ENCODE data around the gene DOCK8.
A peak's percentile ranks its signal among the peaks of the same experiment; 100 is the strongest.
"Not testable (repeated sequence)": the region's sequence is repeated elsewhere in the genome, so short reads cannot be mapped to it uniquely, and the experiment has no call there.

Gene DOCK8

DNA sequence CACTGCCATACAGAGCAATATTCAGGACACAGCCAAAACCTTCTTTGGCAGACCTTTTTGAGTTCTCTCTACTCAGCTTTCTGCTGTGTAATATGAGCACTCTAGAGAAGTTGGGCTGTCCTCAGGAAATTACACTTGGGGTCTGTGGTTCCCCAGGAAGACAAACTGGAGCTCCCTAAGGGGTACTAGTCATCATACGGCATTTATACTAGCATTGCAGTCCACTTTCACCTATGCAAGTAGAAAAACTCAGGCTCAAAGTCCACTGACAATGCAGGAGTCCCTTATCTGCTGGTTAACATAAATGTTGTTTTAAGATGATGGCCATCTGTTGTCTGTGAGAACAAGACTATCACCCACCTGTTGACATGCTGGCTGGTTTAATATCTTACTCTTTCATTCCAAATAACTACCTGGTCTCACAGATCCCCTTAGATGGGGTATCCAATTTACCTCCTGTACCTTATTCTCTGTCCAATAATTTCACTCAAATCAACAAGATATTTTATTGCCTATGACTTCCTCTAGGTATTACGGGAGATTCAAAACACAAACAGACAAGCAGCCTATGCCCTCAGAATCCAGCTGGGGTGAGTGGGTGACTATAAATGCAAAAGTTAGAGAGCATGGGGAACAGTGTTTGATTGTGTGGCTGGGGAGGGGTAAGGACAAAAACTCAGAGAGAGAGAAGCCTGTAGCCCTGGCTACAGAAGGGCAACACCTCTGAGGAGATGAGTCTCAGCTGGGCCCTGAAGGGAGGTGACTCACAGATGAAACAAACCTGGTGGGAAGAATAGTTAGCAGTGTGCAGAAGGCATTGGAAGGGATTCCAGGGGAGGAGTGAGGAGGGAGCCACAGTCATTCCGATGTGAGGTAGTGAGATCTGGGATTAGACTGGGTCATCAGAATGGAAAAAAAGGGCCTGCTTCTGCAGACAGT, 10.2 kb downstream of the DOCK8 start:
- no peak for DNase-seq (ENCODE audit: low spot score)

DNA sequence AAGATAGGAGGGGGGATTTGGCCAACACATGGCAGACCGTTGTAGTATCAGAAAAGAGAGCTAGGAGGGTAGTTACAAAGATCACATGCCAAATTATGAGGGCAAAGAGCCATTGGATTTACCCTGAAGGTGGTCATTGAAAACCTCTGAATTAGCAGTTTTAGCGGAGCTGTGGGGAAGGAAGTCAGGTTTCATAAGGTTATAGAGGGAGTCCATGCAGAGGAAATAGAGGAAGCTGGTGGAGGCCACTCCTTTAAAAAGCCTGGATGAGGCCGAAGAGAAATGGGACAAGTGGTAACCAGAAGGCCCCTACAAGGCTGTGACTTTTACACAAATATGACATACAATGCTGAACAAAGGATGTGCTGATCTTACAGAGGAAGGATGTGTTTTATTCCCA, 13.2 kb downstream of the DOCK8 start:
- DNase-seq (ENCODE audit: low spot score): no peak

DNA sequence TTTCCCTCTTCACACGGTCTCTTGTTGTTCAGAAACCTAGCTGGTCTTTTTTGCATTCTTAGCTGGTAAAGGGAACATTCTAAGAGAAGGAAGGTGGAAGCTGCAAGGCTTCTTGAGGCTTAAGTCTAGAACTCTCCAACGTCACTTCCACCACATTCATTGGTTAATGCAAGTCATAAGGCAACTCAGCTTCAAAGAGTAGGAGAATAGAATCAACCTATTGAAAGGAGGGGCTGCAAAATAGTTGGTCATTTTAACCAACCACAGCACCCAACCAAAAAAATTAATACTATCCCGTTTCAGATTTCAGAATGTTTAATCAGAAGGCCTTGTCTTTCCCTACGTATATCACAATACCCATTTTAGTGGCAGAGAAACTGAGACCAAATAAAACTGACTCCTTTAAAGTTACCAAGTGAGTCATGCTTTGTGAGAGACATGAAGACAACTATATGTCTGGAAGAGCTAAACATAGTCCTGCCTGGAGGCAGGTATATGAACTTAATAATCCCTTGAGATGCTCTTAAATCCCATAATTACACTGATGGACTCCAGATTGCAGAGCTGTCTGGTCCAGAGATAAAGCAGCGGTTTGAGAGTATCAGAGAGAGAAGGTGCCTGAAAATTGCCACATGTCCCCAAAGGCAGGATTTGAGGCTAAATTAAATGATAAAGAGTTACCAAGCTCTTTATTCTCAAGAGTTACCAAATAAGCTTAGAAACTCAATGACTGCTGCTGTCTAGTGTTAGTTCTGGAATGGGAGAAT, 14.4 kb downstream of the DOCK8 start:
- DNase-seq (ENCODE audit: low spot score): no peak

DNA sequence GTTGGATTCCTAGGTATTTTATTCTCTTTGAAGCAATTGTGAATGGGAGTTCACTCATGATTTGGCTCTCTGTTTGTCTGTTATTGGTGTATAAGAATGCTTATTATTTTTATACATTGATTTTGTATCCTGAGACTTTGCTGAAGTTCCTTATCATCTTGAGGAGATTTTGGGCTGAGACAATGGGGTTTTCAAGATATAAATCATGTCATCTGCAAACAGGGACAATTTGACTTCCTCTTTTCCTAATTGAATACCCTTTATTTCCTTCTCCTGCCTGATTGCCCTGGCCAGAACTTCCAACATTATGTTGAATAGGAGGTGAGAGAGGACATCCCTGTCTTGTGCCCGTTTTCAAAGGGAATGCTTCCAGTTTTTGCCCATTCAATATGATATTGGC, 17.0 kb downstream of the DOCK8 start:
- DNase-seq (ENCODE audit: low spot score): not testable (repeated sequence)

DNA sequence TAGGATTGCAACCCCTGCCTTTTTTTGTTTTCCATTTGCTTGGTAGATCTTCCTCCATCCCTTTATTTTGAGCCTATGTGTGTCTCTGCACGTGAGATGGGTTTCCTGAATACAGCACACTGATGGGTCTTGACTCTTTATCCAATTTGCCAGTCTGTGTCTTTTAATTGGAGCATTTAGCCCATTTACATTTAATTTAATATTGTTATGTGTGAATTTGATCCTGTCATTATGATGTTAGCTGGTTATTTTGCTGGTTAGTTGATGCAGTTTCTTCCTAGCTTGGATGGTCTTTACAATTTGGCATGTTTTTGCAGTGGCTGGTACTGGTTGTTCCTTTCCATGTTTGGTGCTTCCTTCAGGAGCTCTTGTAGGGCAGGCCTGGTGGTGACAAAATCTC, 19.0 kb downstream of the DOCK8 start:
- DNase-seq (ENCODE audit: low spot score): not testable (repeated sequence)

DNA sequence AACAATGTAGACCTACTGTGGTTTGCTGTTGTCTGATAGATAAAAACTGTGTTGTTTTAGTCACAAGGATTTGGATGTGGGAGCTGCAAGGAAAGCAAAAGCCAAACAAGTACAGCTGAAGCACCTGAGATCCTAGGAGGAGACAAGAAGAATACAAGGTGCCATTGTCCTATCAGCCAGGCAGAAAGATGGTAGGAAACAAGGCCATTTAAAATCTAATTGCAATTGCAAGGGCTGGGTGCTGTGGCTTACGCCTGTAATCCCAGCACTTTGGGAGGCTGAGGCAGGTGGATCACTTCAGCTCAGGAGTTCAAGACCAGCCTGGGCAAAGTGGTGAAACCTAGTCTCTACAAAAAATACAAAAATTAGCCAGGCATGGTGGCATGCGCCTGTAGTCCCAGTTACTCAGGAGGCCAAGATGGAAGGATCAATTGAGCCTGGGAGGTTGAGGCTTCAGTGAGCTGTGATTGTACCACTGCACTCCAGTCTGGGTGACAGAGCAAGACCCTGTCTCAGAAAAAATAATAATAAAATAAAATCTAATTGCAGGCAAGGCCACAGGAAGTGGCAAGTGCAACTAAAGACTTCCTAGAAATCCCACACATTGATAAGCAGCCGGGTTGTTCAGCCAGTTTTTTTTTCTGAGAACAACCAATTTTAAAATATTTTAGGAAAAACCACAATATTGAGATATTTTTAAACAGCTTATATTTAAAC, 22.6 kb downstream of the DOCK8 start:
- no peak for DNase-seq (ENCODE audit: low spot score)

DNA sequence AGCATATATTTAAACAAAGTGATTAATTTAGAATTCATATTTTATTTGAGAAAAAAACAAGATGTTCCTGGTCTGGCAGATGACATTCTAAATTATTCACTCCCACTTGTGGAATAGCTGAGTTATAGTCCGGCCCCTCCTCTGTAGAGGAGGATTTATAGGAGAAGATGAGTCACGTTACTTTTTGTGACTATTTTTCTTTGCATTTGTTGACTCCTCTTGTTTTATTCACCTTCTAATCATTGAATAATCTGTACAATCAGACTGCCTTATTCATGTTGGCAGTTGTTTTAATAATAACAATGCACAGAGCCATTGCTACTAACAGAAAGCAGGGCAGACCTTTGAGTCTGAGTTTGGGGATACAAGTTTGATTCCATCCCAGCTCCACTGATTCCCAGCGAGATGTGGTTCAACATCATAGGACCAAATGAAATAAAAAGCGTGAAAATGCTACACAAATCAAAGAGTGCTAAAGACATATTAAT, 23.2 kb downstream of the DOCK8 start:
- no peak for DNase-seq (ENCODE audit: low spot score)

DNA sequence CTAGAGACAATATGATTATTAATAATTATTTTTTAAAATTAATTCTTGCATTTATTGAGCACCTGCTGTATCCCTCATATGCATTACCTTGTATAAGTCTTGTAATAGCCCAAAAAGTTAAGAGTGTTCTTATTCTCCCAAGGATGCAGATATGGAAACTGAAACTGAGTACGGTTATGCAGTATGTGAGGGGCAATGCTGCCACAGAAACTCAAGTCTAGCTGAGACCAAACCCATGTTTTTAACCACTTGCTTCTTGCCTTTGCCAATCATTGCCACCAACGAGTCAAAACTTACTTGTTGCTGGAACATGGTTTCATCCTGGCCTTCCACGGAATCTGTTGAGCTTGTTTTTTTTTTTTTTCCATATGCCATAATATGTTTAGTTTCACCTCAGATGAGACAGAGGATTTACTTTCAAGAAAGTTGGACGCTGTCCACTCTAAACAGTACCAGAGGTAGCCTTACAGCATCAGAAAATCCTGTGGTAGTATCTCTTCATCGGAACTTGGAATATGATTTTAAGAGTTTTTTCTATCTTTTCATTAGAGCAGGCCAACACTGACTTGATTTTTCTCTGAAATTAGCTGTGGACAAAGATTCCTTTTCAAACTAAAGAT, 27.9 kb downstream of the DOCK8 start:
- DNase-seq (ENCODE audit: low spot score): no peak

DNA sequence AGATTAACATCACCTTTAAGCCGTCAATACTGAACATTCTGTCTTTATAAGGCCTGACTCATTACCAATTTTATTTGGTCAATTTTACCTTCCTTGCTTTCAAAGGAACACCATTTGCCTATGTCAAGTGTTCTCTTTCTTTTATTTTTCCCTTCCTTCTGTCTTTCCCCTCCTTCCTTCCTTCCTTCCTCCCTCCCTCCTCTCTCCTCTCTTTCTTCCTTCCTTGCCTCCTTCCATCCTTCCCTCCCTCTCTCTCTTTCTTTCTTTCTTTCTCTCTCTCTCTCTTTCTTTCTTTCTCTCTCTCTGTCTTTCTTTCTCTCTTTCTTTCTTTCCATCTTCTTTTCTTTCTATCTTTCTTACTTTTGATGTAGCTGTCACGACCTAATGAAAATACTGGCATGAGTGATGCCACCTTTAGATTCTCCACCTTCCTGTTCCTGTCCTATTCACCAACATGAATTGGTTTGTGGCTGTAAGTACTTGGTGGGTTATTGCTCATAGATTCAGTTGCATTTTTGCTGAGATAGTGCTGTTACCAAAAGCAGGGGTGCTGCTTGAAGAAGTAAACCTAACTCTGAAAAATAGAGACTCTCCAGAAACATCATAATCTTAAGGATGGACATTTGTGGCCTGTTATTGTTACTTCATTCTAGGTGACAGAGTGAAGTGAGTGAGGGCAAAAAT, 33.8 kb downstream of the DOCK8 start:
- no peak for DNase-seq (ENCODE audit: low spot score)

DNA sequence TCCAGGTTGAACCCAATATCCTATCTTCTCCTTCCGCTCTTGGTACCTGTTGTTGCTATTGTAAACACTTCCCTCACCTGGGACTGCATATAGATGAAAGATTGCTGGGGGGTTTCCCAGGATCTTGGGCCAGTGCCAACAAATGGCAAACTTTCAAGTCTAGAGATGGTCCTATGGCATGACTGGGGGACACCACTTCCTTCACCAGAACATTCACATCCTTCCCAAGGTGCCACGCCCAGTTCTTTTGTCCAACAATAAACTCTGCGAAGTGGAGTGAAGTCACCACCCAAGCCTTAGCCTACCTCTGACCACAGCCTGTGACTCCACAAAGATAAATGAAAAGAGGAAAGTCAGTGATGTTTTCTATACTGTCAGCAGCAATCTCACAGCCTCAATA, 34.4 kb downstream of the DOCK8 start:
- no peak for DNase-seq (ENCODE audit: low spot score)

DNA sequence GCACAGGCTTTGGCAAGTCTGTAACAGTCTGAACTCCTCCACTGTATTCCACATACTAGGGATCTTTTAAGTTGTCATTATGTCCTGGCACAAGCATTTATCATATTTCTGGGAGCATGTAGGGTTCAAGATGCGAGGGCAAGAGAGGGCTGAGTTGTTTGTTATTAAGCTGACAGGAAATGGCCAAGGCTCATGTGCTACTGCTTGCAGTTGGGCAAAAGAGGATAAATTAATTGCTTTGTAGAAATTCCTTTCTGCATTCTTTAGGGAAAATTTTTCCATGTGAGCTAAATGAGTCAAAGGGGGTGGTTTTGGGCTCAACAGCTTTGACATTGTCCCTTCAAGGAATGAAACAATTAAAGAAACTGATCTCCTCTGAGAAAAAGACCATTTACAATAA, 35.4 kb downstream of the DOCK8 start:
- no peak for DNase-seq (ENCODE audit: low spot score)

DNA sequence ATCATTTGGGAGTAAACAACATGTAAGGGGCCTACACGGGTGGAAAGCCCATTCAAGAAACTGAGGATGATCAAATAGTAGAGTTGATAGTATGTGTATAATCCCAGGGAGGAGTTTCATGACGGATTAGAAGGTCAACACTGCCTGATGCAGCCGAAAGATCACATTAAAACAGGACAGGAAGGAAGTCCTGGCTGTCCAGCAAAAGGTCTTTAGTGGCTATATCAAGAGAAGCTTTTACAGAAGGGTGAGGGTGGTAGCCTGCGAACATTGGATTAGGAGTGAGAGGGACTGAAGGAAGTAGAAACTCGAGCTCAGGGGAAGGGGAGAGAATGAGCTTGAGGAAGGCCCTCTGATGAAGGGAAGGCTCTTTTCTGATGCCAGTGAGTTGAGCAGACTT, 36.0 kb downstream of the DOCK8 start:
- DNase-seq (ENCODE audit: low spot score): no peak

DNA sequence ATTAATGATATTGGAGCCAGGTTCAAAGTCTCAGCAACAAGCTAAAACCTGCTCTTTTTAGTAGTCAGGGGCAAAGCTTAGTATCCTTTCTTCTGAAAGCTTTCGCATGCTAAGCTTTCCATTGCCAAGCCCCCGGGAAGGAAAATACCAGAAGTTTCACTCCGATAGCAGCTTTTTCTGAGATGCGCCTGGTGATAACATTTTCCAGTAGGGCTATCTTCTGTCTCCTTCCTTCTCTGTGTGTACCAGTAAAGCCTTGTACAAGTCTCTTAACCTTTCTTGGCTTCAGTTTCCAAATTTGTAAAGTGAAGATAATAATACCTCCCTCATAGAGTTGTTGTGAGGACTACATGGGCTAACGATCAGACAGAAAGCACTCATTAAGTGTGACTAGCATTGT, 36.7 kb downstream of the DOCK8 start:
- DNase-seq (ENCODE audit: low spot score): no peak

DNA sequence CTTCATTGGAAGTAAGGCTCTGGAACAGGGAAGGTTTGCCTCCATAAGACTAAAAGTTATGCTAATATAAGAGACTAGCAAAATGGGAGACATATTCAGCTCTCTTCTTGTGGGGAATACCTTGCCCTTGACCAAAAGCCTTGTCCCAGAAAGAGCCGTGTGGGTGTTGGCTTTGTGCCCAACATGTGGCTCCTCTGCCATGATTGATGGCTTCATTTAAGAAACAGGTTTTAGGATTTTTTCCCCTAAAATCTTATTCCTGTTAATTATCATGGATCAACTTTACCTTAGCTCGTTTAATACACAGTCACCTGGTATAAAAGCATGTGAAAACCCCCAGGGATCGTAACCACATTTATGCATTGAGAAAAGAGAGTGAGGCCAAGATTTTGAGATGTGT, 38.9 kb downstream of the DOCK8 start:
- DNase-seq (ENCODE audit: low spot score): no peak

DNA sequence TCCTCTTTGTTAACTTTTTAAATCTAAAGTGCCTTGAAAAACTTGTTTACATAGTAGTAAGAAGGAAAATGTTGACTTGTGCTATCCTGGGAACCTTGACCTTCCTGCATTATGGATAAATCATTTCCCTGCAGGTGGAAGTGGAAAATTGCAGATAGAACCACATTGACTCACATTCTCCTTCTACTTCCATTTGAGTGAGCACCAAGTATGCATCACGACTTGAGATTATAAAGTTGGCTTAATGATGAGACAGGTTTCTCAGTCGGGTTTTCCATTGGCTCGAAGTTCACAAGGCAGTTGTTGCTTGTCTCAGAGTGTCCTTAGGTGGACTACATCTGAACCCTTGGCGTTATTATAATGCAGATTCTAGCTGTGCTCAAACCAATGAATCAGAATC, 39.9 kb downstream of the DOCK8 start:
- DNase-seq (ENCODE audit: low spot score): no peak

DNA sequence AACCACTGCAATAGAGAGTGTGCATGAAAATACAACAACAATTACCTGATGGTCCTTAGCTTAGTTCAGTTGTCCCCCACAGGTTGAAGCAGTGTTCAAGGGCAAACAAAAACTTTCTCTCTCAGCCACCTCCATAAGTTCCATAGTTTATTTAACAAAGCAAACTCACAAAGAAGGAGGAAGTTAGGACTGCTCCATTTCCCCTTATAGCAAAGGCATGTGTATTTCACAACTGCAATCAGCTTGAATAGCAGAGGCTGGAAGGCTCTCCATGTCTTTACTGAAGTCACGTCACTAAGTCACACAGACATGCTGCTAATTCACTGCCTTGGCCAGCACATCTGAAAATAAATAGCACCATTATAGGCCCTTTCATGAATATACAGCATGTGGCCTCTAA, 43.3 kb downstream of the DOCK8 start:
- DNase-seq (ENCODE audit: low spot score): peak; percentile 65

DNA sequence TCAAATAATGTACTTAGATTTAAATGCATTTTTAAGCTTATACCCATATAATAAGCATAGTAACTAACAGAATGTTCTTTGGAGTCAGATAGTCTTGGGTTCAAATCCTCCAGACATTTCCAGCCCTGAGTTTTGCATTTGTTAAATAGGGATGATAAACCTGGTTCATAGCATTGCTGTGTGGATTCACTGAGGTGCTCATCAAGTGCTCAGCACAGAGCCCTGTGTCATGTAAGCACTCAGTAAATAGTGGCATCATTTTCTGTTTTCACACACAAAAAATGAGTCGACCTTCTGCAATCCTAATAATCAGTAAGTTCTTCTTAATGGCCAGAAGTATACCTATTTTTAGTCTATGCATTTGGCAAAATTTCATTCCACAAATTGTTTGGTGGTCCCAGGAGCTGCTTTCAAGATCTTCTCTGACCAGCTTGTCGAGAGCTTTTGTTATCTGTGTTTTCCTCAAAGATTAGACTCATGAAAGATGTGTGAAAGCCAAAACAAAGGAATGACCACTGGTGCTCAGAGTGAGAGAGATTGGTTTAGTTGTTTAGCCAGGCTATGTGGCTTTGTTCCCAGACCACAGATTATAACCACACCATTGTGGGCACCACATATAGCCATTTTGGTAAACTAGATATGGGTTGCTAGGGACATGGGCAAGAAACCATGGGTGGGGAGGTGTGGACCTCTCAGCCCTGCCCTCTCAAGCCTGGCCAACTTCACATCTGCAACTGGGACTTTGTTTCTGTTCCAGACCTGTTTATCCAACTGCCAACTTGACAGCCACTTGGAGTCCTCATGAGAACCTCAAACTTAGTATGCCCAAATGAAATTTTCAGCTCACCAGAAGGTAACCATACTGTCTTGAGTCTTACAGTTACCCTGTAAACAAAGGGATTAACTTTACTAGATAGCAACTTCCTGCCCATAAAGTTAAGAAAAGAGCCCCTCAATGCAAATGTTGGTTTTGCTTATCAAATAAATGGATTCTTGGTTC, 45.0 kb downstream of the DOCK8 start:
- DNase-seq (ENCODE audit: low spot score): no peak

DNA sequence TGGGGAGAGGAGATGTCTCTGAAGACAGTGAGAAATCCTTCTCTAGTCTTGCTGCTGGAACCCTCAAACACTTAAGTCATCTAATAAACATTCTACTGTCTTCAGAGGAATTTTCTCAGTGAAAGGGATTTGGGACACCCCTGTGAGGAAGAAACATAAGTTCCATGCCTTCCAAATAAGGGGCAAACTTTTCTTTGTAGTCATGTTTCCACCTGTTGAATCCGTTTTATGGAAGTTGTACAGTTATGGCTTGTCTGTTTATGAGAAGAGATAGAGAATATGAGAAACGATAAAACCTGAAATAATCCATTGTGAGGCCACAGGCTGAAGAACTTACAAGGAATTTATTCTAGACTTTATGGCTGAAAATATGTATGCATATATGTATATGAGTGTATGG, 49.6 kb downstream of the DOCK8 start:
- DNase-seq (ENCODE audit: low spot score): no peak

DNA sequence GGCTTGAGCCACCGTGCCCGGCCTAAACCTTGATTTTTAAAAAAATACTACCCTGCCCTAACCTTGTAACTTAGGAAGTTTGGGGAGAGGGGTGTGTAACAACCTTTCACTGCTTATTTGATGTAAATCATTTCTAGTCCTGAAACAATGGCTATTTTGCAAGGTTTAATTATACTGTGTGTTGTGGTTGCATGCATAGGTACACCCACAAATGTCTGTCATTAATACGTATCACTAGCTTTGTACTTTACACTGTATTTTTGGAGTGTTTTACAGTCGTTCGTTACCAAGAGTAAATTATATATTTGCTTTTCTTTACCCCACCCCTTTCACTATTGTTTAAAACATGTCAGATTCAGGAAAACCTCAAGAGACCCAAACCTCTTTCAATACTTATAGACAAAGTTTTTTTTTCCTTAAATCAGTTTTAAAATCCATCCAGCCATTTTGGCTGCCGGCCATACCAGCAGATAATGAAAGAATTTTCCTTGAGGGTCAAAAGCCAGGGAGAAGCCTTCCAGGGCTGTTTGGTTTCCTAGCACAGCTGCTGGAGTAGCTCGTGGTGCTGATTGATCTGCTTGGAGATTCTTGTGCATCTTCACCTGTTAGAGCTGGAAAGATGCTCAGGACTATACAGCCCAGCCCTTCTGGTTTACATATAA, 50.7 kb downstream of the DOCK8 start:
- no peak for DNase-seq (ENCODE audit: low spot score)

DNA sequence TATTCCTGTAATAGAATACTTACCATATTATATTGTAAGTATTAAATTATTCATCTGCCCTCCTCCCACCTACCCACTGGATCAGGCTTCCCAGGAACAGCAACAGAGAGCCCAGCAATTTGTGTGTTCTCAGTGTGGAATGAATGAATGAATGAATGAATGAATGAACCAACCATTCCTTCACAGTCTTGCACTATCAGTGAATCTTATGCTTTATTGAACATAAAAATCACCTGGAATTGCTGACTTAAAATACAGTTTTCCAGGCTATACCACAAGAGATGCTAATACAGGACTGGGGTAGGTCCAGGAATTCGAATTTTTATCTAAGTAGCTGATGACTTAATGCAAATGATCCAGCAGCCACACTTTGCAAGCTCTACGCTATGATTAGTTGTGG, 51.6 kb downstream of the DOCK8 start:
- DNase-seq (ENCODE audit: low spot score): no peak
